ENCODE measurements around the gene MAP2K3. TPM values are rescaled to one million over a fixed set of nuclear protein-coding genes. Genes with fewer than 3 reads are reported as not detected.

The MAP2K3 gene
- total and polyA plus RNA-seq, 2 of the 8 experiments (the other 6 are each of a cell fraction or from before 2014, with no cell fraction given) = 16.9 to 33.5 TPM

DNA sequence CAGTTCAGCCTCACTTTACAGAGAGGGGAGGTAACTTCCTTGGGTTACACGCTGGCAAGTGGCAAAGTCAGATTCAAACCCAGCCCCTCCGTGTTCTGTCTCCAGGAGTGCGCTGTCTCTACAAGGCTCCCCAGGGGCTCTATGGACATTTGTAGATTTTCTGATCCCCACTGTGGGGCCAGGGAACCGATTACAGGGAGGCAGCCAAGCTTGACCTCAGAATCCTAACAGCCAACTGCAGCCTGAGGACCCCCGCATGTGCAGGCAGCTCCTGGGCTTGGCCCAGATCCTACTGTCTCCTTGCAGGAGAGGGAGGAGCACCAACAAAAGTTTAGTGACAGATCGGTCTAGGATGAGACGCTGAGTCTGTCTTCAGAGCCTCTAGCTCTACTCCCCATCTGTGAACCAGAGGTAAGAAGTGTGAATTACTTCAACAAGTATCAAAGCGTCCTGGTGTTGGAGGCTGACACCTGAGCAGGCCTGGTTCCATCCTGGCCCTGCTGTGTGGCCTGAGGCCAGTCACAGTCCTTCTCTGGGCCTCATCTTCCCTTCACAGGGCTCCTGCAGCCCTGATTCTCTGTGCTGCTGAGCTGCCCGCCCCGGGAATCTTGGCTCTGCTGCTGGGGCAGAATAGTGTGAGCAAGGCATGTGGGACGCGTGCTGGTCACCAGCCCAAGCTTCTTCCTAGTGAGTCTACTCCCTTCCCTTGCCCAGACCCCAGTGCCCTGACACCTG is 22.1 kb upstream of the MAP2K3 start:
- no peak for FAIRE-seq
- no peak for DNase-seq (ENCODE audit: low read depth in 1 of 2, low spot score in 2 of 2)
- WGBS, 2 experiments (ENCODE audit: extremely low coverage in 1 of 2, insufficient coverage in 1 of 2, insufficient read length in 1 of 2, insufficient replicate concordance in 2 of 2, low coverage in 1 of 2, low lambda C conversion rate in 2 of 2, missing lambda C conversion rate in 1 of 2) = 88% methylated on average over 11 of the region's 12 CpGs; no CpG with 5 or more reads in 1 of the 2 experiments

More for the DNA sequence above, 22.1 kb upstream of the MAP2K3 start:
- no peak overlapping the region for H2BK15ac ChIP-seq (ENCODE audit: low read length)
- ChIA-PET CTCF (ENCODE audit: partially characterized antibody) (interaction anchor here (0.7 to 2.9 kb wide), 4 partner anchors 14 to 134 kb away, joined by 3 to 9 read pairs (median 4); no protein-coding TSS in a partner anchor), POLR2A (ENCODE audit: partially characterized antibody) (interaction anchor here (0.8 to 0.9 kb wide), 2 partner anchors 8 to 14 kb away, joined by 3 read pairs; no protein-coding TSS in a partner anchor)
- H3K18ac ChIP-seq (ENCODE audit: extremely low read depth, low read length) = no peak overlapping the region; the same call in 1 of the 2 replicates
- H3K9ac ChIP-seq (replicated peaks in 1 of 4; ENCODE audit: extremely low read depth in 1 of 4, low read depth in 3 of 4, low read length in 3 of 4) = no peak overlapping the region
- H2BK12ac ChIP-seq (ENCODE audit: low read depth, low read length) = no peak overlapping the region
- no peaks in the 10 kb centered on the region for H3K79me2 ChIP-seq (ENCODE audit: control insufficient read depth in 1 of 2, insufficient read depth in 2 of 2, low read length in 2 of 2)
- TF ChIP-seq SIN3A (conservative IDR thresholded peaks at IDR 0.05 in 1 of 2, IDR thresholded peaks at IDR 0.05 in 1 of 2; ENCODE audit: low read depth in 1 of 2, low read length in 2 of 2) (no peak), CBX8 (IDR thresholded peaks at IDR 0.05; ENCODE audit: borderline replicate concordance, low read depth, low read length) (no peak)
- no peaks in the 10 kb centered on the region for H3K36me3 ChIP-seq (ENCODE audit: control insufficient read depth in 2 of 4, insufficient read depth in 4 of 4, low read length in 3 of 4)
- no peak overlapping the region for H4K5ac ChIP-seq (ENCODE audit: insufficient read length, low read depth, low read length)
- no peaks in the 10 kb centered on the region for H3K79me1 ChIP-seq (ENCODE audit: low read depth, low read length)
- H2BK20ac ChIP-seq (ENCODE audit: low read length) = no peak overlapping the region
- no peak overlapping the region for H3K4ac ChIP-seq (replicated peaks; ENCODE audit: insufficient read length, low read depth, low read length)
- no peak overlapping the region for H2AFZ ChIP-seq (ENCODE audit: low read length)
- no peak overlapping the region for H2AK5ac ChIP-seq (ENCODE audit: low read depth, low read length)
- no peaks in the 10 kb centered on the region for H3K23me2 ChIP-seq (ENCODE audit: low read depth, low read length)
- no peak overlapping the region for H3K4me2 ChIP-seq (ENCODE audit: insufficient read depth in 1 of 2, low read depth in 2 of 2, low read length in 2 of 2)
- no peaks in the 10 kb centered on the region for H3K27me3 ChIP-seq (replicated peaks in 1 of 4; ENCODE audit: control insufficient read depth in 3 of 4, extremely low read depth in 1 of 4, insufficient read depth in 3 of 4, low read length in 3 of 4)
- H2BK5ac ChIP-seq (ENCODE audit: low read depth, low read length) = no peak overlapping the region
- H3K56ac ChIP-seq (replicated peaks; ENCODE audit: insufficient read length, low read depth, low read length) = no peak overlapping the region
- H3K9me3 ChIP-seq (ENCODE audit: insufficient read depth in 2 of 2, low read depth in 1 of 2, low read length in 1 of 2) = no peaks in the 10 kb centered on the region
- no peaks in the 10 kb centered on the region for H4K20me1 ChIP-seq (replicated peaks in 1 of 2; ENCODE audit: control insufficient read depth in 1 of 2, insufficient read depth in 2 of 2, low read length in 2 of 2)
- H4K8ac ChIP-seq (ENCODE audit: extremely low read depth, insufficient read depth, low read length) = no peak overlapping the region
- no peak overlapping the region for H3K4me3 ChIP-seq (ENCODE audit: extremely low read depth in 1 of 4, insufficient read depth in 2 of 4, low read depth in 3 of 4, low read length in 4 of 4)
- H3K27ac ChIP-seq (ENCODE audit: low read depth, low read length) = no peak overlapping the region
- H2BK120ac ChIP-seq (replicated peaks; ENCODE audit: low read depth, low read length) = no peak overlapping the region
- H4K91ac ChIP-seq (replicated peaks; ENCODE audit: insufficient read length, low read length) = no peak overlapping the region
- no peak overlapping the region for H3K14ac ChIP-seq (ENCODE audit: insufficient read length)
- no peak overlapping the region for H3K23ac ChIP-seq (ENCODE audit: insufficient read length)
- no peaks in the 10 kb centered on the region for H3K4me1 ChIP-seq (replicated peaks in 1 of 4; ENCODE audit: control insufficient read depth in 3 of 4, insufficient read depth in 4 of 4, low read length in 3 of 4)
